ENCODE data around the gene NEB.

The NEB gene

GRCh38 chr2:151549191-151549590, 185.1 kb downstream of the NEB start:
- DNase-seq = no peak

GRCh38 chr2:151544449-151544848, 189.8 kb downstream of the NEB start:
- no peak for DNase-seq

- no peak for DNase-seq
Observed at GRCh38 chr2:151543876-151544275, 190.4 kb downstream of the NEB start.

- no peak for DNase-seq
Observed at GRCh38 chr2:151534001-151534400, 200.3 kb downstream of the NEB start.

- no peak for DNase-seq
Observed at GRCh38 chr2:151533127-151533526, 201.1 kb downstream of the NEB start.

GRCh38 chr2:151526572-151527090, 207.6 kb downstream of the NEB start:
- DNase-seq = no peak

- DNase-seq = peak; percentile 33
Observed at GRCh38 chr2:151525821-151526373, 208.4 kb downstream of the NEB start.

GRCh38 chr2:151523850-151524249, 210.4 kb downstream of the NEB start:
- DNase-seq = no peak

- DNase-seq = no peak
Observed at GRCh38 chr2:151522556-151522955, 211.7 kb downstream of the NEB start.

GRCh38 chr2:151520976-151521375, 213.3 kb downstream of the NEB start:
- DNase-seq = no peak

- no peak for DNase-seq
Observed at GRCh38 chr2:151518802-151519201, 215.5 kb downstream of the NEB start.

GRCh38 chr2:151508519-151508918, 225.8 kb downstream of the NEB start:
- DNase-seq = no peak

GRCh38 chr2:151506170-151506569, 228.1 kb downstream of the NEB start:
- no peak for DNase-seq

- DNase-seq = no peak
Observed at GRCh38 chr2:151498178-151498577, 236.1 kb downstream of the NEB start.

- no peak for DNase-seq
Observed at GRCh38 chr2:151491496-151491895, 242.8 kb downstream of the NEB start.

- no peak for DNase-seq
Observed at GRCh38 chr2:151490276-151490675, 244.0 kb downstream of the NEB start.

GRCh38 chr2:151486053-151486452, 248.2 kb downstream of the NEB start:
- DNase-seq = no peak

GRCh38 chr2:151484100-151484499, 250.2 kb downstream of the NEB start:
- DNase-seq = no peak

GRCh38 chr2:151483546-151483945, 250.7 kb downstream of the NEB start:
- DNase-seq = no peak

GRCh38 chr2:151482171-151482725, 252.0 kb downstream of the NEB start:
- DNase-seq = no peak

- DNase-seq = no peak
Observed at GRCh38 chr2:151481744-151482143, 252.5 kb downstream of the NEB start.

- no peak for DNase-seq
Observed at GRCh38 chr2:151478011-151478410, 256.3 kb downstream of the NEB start.

GRCh38 chr2:151476287-151476686, 258.0 kb downstream of the NEB start:
- DNase-seq = no peak

GRCh38 chr2:151475071-151475470, 259.2 kb downstream of the NEB start:
- DNase-seq = no peak

- DNase-seq = no peak
Observed at GRCh38 chr2:151472966-151473365, 261.3 kb downstream of the NEB start.
